Adrenal gland (tissue), 5 donors: ENCODE results near the gene HS3ST2.

Experiments used
- POLR2A ChIP-seq, 2 donors: fragments of 450-650 bp; IDR thresholded peaks; one replicate each; pipeline ENCODE4 v1.6.1; 2017; ENCODE audit warnings: antibody characterized with exemption in 2 of 2, mild to moderate bottlenecking in 2 of 2, moderate library complexity in 1 of 2
- TF ChIP-seq, protein P1 (sequence below), 6 experiments: fragments of 450-650 bp in 4 of 6; fragments of 200-600 bp in 2 of 6; sonication (generic) in 1 of 6; IDR thresholded peaks; 1 replicate in 5 of 6; 2 replicates in 1 of 6; pipeline versions ENCODE4 v1.5.1 to v1.8.0; 2016 to 2021; ENCODE audit warnings: antibody characterized with exemption in 6 of 6, mild to moderate bottlenecking in 2 of 6, moderate library complexity in 1 of 6
- donor health status: DM: no; HTN: no; CAD: no.

DNA sequence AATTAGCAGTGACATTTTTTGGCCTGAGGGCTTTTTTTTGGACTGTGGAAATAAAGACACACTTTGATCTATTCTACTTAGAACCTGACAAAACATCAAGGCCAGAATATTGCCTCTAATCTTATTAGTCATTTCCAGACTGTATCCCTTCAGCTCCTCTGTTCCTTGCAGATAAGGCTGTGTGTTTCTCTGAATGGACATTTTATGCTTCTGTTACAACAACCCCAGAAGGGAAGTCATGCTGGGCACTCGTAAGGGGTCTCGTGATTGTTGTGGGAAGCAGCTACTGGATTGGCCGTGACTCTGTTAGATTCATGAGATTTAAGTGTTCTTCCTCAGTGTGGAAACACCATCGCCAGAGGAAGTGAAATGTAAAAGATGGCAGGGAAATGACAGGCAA lies 31.6 kb upstream of the HS3ST2 start:
- TF ChIP-seq, protein P1, sequence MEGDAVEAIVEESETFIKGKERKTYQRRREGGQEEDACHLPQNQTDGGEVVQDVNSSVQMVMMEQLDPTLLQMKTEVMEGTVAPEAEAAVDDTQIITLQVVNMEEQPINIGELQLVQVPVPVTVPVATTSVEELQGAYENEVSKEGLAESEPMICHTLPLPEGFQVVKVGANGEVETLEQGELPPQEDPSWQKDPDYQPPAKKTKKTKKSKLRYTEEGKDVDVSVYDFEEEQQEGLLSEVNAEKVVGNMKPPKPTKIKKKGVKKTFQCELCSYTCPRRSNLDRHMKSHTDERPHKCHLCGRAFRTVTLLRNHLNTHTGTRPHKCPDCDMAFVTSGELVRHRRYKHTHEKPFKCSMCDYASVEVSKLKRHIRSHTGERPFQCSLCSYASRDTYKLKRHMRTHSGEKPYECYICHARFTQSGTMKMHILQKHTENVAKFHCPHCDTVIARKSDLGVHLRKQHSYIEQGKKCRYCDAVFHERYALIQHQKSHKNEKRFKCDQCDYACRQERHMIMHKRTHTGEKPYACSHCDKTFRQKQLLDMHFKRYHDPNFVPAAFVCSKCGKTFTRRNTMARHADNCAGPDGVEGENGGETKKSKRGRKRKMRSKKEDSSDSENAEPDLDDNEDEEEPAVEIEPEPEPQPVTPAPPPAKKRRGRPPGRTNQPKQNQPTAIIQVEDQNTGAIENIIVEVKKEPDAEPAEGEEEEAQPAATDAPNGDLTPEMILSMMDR (IDR thresholded peaks at IDR 0.05) = no peak
- TF ChIP-seq POLR2A (IDR thresholded peaks at IDR 0.05) = no peak
